A673 (cell line): ENCODE results near the gene EHBP1L1. TPM values are rescaled to one million over a fixed set of nuclear protein-coding genes. Genes with fewer than 3 reads are reported as not detected.
A peak's percentile ranks its signal among the peaks of the same experiment; 100 is the strongest.

Source experiments
- BruUV-seq: library from RNA; stranded (reverse); fragments of 400-500 nt; replicated peaks from 2 replicates; lab custom pipeline; 2021; lab: Mats Ljungman, UMichigan
- CTCF ChIA-PET: fragments of 300-600 bp; sonication (Branson Sonifier 250); formaldehyde crosslinking; loops from one replicate; lab custom pipeline; 2022; ENCODE audit warnings: antibody characterized with exemption; lab: Charles Lee
- POLR2A ChIA-PET: fragments of 300-600 bp; sonication (Branson Sonifier 250); formaldehyde crosslinking; loops from one replicate; lab custom pipeline; 2022; ENCODE audit warnings: antibody characterized with exemption; ENCODE audit not compliant: low non-redundant PET; lab: Charles Lee
- DNase-seq: peaks from one replicate; pipeline ENCODE4 v3.0.0-alpha.2; 2015; ENCODE audit warnings: low spot score
- H3K27ac ChIP-seq: fragments of 200-600 bp; sonication (generic); 2 replicates; pipeline ENCODE4 v1.5.1; 2016; ENCODE audit warnings: mixed run types, low read depth, mild to moderate bottlenecking, mixed read lengths, antibody characterized with exemption, low read length; ENCODE audit not compliant: poor library complexity, severe bottlenecking
- H3K27me3 ChIP-seq: fragments of 200-600 bp; sonication (generic); replicated peaks from 2 replicates; pipeline ENCODE4 v1.6.1; 2017; ENCODE audit warnings: mixed run types, low read depth, mild to moderate bottlenecking, mixed read lengths, antibody characterized with exemption, low read length; ENCODE audit not compliant: insufficient read depth, poor library complexity
- H3K36me3 ChIP-seq: fragments of 200-600 bp; sonication (generic); 2 replicates; pipeline ENCODE4 v1.6.1; 2016; ENCODE audit warnings: mixed run types, mild to moderate bottlenecking, mixed read lengths, antibody characterized with exemption, low read length; ENCODE audit not compliant: insufficient read depth, poor library complexity, severe bottlenecking
- H3K4me1 ChIP-seq: fragments of 200-600 bp; sonication (generic); 2 replicates; pipeline ENCODE4 v1.6.1; 2017; ENCODE audit warnings: mixed run types, mild to moderate bottlenecking, mixed read lengths, antibody characterized with exemption, low read length; ENCODE audit not compliant: insufficient read depth, poor library complexity, severe bottlenecking
- H3K4me3 ChIP-seq: fragments of 200-600 bp; sonication (generic); 2 replicates; pipeline ENCODE4 v1.5.1; 2016; ENCODE audit warnings: low read depth, mixed run types, mild to moderate bottlenecking, mixed read lengths, low read length; ENCODE audit not compliant: poor library complexity, severe bottlenecking
- H3K9me3 ChIP-seq: fragments of 200-600 bp; sonication (generic); 2 replicates; pipeline ENCODE4 v1.6.1; 2016; ENCODE audit warnings: mixed run types, low read depth, mild to moderate bottlenecking, mixed read lengths, antibody characterized with exemption, low read length; ENCODE audit not compliant: poor library complexity, severe bottlenecking
- CTCF ChIP-seq: fragments of 300-800, 200-600 bp; sonication (generic); conservative IDR thresholded peaks from 2 replicates; pipeline ENCODE4 v1.5.1; 2017; ENCODE audit warnings: low read depth, mild to moderate bottlenecking, antibody characterized with exemption, low read length, moderate library complexity, mixed read lengths
- EZH2 ChIP-seq: fragments of 200-600 bp; sonication (generic); IDR thresholded peaks from 2 replicates; pipeline ENCODE4 v1.6.1; 2017; ENCODE audit warnings: borderline replicate concordance, low read depth, mild to moderate bottlenecking, mixed read lengths, antibody characterized with exemption, low read length; ENCODE audit not compliant: poor library complexity, severe bottlenecking
- intact Hi-C: fragments of 100-400 bp; cut with micrococcal nuclease; formaldehyde crosslinking; loops from one replicate; pipeline ENCODE4 v1.10.0; 2022; ENCODE audit not compliant: unreplicated experiment
- total RNA-seq: library from RNA; stranded (reverse); gene quantifications from 2 replicates; pipeline ENCODE4 v1.2.3, GENCODE V29; 2021

The EHBP1L1 gene
- total RNA-seq, 1 experiment from 2014 or later = 29.5 TPM

- TF ChIP-seq CTCF (no peak), EZH2 (no peak)
- H3K27me3 ChIP-seq = no peaks in the 10 kb centered on the region
- peak overlapping the region; percentile 49 for H3K27ac ChIP-seq
- peak; percentile 77 for DNase-seq
- no peak overlapping the region for H3K4me3 ChIP-seq
- ChIA-PET POLR2A (interaction anchor here (0.8 kb wide), 2 partner anchors 9 to 138 kb away, joined by 3 to 9 read pairs; partner anchors contain the start of genes NEAT1 and ZNRD2), CTCF (interaction anchor here (0.7 to 0.8 kb wide), 3 partner anchors 10 to 65 kb away, joined by 4 to 12 read pairs (median 4); no protein-coding TSS in a partner anchor)
- no peaks in the 10 kb centered on the region for H3K36me3 ChIP-seq
- intact Hi-C loops = no loop called here
- no TSS peak for BruUV-seq
- no peaks in the 10 kb centered on the region for H3K9me3 ChIP-seq
- H3K4me1 ChIP-seq = peaks cover 41% of the 10 kb centered on the region
Measured at GRCh38 chr11:65560555-65561418, 15.1 kb upstream of the EHBP1L1 start.

GRCh38 chr11:65562020-65562419 is 13.8 kb upstream of the EHBP1L1 start:
- Histone ChIP-seq H3K4me1 (peaks cover 34% of the 10 kb centered on the region), H3K27ac (no peak overlapping the region), H3K27me3 (no peaks in the 10 kb centered on the region), H3K9me3 (no peaks in the 10 kb centered on the region), H3K4me3 (no peak overlapping the region), H3K36me3 (no peaks in the 10 kb centered on the region)
- CTCF ChIA-PET = no interaction called here
- intact Hi-C loops = no loop called here
- no TSS peak for BruUV-seq
- no peak for TF ChIP-seq CTCF
- no peak for TF ChIP-seq EZH2
- DNase-seq = no peak
- POLR2A ChIA-PET = no interaction called here

- no TSS peak for BruUV-seq
- ChIA-PET CTCF (interaction anchor here (0.6 kb wide), 1 partner anchor 16 kb away, joined by 9 read pairs; no protein-coding TSS in a partner anchor), POLR2A (interaction anchor here (0.7 kb wide), 1 partner anchor 59 kb away, joined by 3 read pairs; no protein-coding TSS in a partner anchor)
- DNase-seq = no peak
- Histone ChIP-seq H3K27ac (no peak overlapping the region), H3K9me3 (no peaks in the 10 kb centered on the region), H3K4me1 (peaks cover 34% of the 10 kb centered on the region), H3K4me3 (no peak overlapping the region), H3K36me3 (peaks cover 1% of the 10 kb centered on the region), H3K27me3 (no peaks in the 10 kb centered on the region)
- intact Hi-C loops = no loop called here
- TF ChIP-seq CTCF = no peak
- TF ChIP-seq EZH2 = no peak
Measured at GRCh38 chr11:65562788-65563187, 13.1 kb upstream of the EHBP1L1 start.
